H1 (cell line): ENCODE measurements around the gene SFRP2. TPM values are rescaled to one million over a fixed set of nuclear protein-coding genes. Genes with fewer than 3 reads are reported as not detected.

Source experiments
- ASH2L ChIP-seq: fragments of 200-600, 300-600 bp; sonication (generic); IDR thresholded peaks from one replicate; pipeline ENCODE4 v1.7.1; 2017; ENCODE audit warnings: low read length
- BACH1 ChIP-seq: IDR thresholded peaks from 2 replicates; pipeline ENCODE4 v1.6.1; 2012; ENCODE audit warnings: low read length, improper control_type of control experiment
- CHD2 ChIP-seq: IDR thresholded peaks from 2 replicates; pipeline ENCODE4 v1.6.1; 2012; ENCODE audit warnings: low read length, improper control_type of control experiment
- CTBP2 ChIP-seq: IDR thresholded peaks from 2 replicates; pipeline ENCODE4 v1.7.0; 2011; ENCODE audit warnings: borderline replicate concordance, mild to moderate bottlenecking, moderate library complexity, mixed read lengths, low read length; ENCODE audit not compliant: insufficient read depth, insufficient read length
- E2F6 ChIP-seq: IDR thresholded peaks from 2 replicates; pipeline ENCODE4 v1.6.1; 2012; ENCODE audit warnings: inconsistent platforms
- GTF2F1 ChIP-seq: IDR thresholded peaks from 2 replicates; pipeline ENCODE4 v1.6.1; 2012; ENCODE audit warnings: low read depth, low read length, improper control_type of control experiment, borderline replicate concordance
- KDM1A ChIP-seq: fragments of 200-600, 300-600 bp; sonication (generic); IDR thresholded peaks from 2 replicates; pipeline ENCODE4 v1.7.1; 2016; ENCODE audit warnings: mild to moderate bottlenecking, low read length, borderline replicate concordance
- RBBP5 ChIP-seq: IDR thresholded peaks from 2 replicates; pipeline ENCODE4 v1.7.1; 2012; ENCODE audit warnings: low read depth, mild to moderate bottlenecking, inconsistent platforms, low read length, moderate library complexity, borderline replicate concordance
- RFX5 ChIP-seq: IDR thresholded peaks from 2 replicates; pipeline ENCODE4 v1.6.1; 2011; ENCODE audit warnings: low read depth, low read length, improper control_type of control experiment, borderline replicate concordance
- RNF2 ChIP-seq: fragments of 200-900, 300-1000 bp; sonication (generic); IDR thresholded peaks from 2 replicates; pipeline ENCODE4 v1.7.1; 2016; ENCODE audit warnings: borderline replicate concordance, low read depth, mild to moderate bottlenecking, antibody characterized with exemption, low read length; ENCODE audit not compliant: poor library complexity, severe bottlenecking; ENCODE audit errors: missing control alignments
- SUZ12 ChIP-seq: fragments of 200-600 bp; sonication (generic); IDR thresholded peaks from 2 replicates; pipeline ENCODE4 v1.6.1; 2012; ENCODE audit warnings: mild to moderate bottlenecking, inconsistent platforms, low read length, moderate library complexity, mixed read lengths
- YY1 ChIP-seq: IDR thresholded peaks from 2 replicates; pipeline ENCODE4 v1.6.1; 2011; ENCODE audit warnings: low read depth, mild to moderate bottlenecking, low read length
- polyA plus RNA-seq, 7 experiments: library from polyadenylated mRNA; depleted of rRNA in 3 of 7; stranded (reverse) in 5 of 7; unstranded in 2 of 7; fragments of >200 nt in 5 of 7; fragments of 200-250 nt in 2 of 7; gene quantifications; 1 replicate in 5 of 7; 2 replicates in 1 of 7; 4 replicates in 1 of 7; pipeline versions ENCODE4 v1.2.1 to v1.2.3, GENCODE V29; 2011 to 2013; ENCODE audit warnings: missing spikeins in 2 of 7, mixed read lengths in 2 of 7
- total RNA-seq: library from RNA; stranded (reverse); fragmentation: NEBNext Ultra II Directional; extraction: Animal tissue kit (Norgen Biotek cat#: 25700); gene quantifications from 2 replicates; pipeline ENCODE4 v1.2.1, GENCODE V29; 2021
- TF ChIP-seq, protein P1 (sequence below): IDR thresholded peaks from 2 replicates; pipeline ENCODE4 v1.6.1; 2012; ENCODE audit warnings: inconsistent platforms

The SFRP2 gene
- total and polyA plus RNA-seq, 2 of the 8 experiments (the other 6 are each of a cell fraction or from before 2014, with no cell fraction given), result 108 to 342 TPM

DNA sequence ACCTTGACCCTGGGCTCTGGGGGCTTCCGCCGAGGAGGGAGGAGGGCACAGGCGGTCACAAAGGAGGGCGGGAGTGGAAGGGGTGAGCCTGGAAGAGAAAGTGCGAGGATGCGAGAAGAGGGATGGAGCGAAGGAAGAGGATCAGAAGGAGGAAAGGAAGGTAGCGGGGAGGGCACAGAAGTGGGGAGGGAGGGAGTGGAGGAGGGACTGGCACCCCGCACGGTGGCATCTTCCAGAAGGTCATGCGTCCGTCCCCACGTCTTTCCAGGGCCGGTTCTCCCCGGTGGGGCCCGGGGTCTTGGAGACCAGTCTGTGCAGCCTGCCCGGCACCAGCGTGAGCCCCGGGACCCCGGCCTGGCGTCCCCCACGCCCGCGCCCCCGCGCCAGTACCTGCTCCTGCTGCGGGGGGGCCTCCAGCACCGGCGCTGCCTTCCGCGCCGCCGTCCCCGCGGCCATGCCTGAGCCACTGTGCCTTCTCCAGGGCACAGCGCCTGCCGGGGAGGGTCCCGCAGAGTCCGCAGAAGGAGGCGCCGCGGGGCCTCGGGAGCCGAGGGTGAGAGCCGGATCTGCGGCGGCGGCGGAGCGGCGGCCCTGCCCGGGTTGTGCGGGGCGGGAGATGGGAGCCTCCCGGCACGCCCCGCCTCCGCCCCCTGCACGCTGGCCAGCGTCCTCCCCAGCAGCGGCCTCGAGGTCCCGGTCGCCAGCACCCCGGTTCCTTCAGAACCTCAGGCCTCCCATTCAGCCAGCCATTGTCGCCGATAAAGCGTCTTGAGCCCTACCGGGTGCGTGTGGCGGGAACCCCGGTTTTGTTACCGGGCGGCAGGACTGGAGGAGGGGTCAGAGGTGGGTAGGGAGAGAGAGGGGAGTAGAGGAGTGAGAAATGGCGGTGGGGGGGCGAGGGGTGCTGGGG is 29.2 kb downstream of the SFRP2 start, which contains the start of gene RNF175 (continued):
- TF ChIP-seq RFX5 (no peak), RNF2 (no peak), BACH1 (no peak), GTF2F1 (peak; percentile 34; the same call in 1 of the 2 replicates), CTBP2 (peak; percentile 84), CHD2 (0 out of 2 replicates have a peak, but pooled peaks have one; percentile 8), RBBP5 (peak; percentile 95), SUZ12 (peak; percentile 46; the same call in 1 of the 2 replicates), E2F6 (peak; percentile 66), ASH2L (peak; percentile 94), YY1 (peak; percentile 52), KDM1A (peak; percentile 9; the same call in 1 of the 2 replicates)
- TF ChIP-seq, protein P1, sequence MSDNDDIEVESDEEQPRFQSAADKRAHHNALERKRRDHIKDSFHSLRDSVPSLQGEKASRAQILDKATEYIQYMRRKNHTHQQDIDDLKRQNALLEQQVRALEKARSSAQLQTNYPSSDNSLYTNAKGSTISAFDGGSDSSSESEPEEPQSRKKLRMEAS, result peak; percentile 87
- TF ChIP-seq, all 59 proteins: peak for 17
